ENCODE results near the gene ABR.
"Not testable (repeated sequence)": the region's sequence is repeated elsewhere in the genome, so short reads cannot be mapped to it uniquely, and the experiment has no call there.

Gene ABR

DNA sequence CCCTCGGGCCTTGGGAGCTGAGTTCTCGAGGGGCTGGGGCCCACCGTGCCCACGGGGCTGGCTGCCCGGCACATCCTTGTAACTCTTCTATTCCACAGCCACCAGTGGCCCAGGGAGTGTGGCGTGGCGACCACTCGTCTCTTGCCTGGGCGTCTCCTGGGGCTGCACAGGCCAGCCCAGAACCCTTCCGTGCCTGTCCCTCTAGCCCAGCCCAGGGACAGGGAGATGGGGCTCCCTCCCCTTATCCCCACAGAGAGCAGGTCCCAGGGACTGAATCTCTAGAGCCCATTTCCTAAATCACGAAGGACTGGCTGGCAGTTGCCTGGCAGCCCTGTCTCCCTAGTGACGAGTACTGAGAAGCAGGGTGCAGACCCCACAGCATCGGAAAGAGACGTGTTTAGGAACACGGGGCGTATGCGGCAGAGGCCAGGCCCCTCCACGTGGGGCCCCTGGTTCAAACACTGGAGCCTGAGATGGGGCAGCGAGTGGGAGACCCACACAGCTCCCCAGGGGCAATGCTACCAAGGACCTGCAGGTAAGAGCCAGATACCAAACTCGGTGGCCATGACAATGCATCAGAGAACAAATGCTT is 131.8 kb downstream of the ABR start:
- DNase-seq (ENCODE audit: low spot score) = no peak

DNA sequence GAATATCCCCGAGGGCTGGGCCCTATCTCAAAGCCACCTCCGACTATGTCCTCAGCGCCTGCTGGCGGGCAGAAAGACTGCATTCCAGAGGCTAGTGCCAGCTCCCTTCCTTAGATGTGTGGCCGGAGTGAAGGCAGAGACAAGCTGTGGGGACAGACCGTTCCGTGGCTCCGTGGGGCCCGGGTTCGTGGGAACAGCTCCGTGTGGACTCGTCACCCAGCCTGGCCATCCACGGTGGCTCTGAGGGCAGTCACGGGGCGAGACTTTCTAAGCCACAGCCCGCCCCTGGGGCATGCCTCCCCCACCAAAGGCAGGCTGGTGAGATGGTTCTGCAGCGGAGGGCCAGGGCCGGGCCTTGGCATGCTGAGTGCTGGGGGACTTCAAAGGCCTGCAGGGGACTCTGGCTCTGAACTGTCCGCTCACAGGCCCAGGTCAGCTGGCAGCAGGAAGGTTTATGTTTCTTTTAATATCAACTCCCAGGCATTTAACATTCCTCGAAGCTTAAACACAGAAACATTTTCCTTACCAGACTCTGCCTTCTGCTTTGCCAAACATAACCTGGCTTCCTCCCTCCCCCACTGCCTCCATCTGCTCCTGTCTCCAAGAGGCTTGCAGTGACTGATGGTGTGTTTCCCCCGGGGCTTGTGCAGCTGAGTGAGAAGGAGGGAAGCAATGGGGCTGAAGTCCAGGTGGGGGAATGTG is 132.5 kb downstream of the ABR start:
- DNase-seq (ENCODE audit: low spot score) = no peak

DNA sequence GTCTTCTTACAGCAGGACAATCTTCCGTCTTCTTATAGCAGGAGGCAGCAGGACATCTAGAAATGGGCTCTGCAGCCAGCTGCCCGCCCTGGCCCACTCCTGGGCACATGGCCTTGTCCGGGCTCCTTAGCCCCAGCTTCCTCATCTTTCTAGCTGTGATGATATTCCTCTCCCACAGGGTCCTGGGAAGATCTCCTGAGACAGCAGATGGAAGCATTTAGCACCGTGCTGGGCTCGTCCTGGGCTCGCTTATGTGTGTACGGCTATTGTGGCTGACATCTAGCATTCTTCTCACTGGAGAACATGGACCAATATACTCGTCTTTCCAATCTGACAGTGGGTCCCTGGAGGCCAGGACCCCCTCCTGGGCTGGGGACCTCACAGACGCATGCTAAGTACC is 134.3 kb downstream of the ABR start:
- DNase-seq (ENCODE audit: low spot score) = no peak

DNA sequence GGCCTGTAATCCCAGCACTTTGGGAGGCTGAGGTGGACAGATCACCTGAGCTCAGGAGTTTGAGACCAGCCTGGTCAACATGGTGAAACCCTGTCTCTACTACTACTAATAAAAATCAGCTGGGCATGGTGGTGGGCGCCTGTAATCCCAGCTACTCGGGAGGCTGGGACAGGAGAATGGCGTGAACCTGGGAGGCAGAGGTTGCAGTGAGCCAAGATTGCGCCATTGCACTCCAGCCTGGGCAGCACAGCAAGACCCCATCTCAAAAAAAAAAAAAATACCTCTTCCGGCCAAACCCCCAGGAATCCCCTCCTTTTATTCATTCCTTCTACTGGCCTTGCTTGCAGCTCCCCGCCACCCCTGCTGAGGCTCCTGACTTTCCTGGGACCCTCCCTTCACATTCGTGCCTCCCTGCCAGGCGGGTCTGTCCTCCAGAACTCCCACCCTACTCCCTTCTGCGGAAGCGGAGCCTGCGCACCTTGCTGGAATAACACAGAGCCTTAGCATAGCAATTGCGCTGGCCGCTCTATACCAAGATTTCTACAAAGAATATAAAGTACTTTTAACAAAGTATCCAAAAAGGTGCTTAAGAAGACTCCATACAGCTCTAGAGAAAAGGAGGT is 135.3 kb downstream of the ABR start:
- DNase-seq (ENCODE audit: low spot score) = not testable (repeated sequence)

DNA sequence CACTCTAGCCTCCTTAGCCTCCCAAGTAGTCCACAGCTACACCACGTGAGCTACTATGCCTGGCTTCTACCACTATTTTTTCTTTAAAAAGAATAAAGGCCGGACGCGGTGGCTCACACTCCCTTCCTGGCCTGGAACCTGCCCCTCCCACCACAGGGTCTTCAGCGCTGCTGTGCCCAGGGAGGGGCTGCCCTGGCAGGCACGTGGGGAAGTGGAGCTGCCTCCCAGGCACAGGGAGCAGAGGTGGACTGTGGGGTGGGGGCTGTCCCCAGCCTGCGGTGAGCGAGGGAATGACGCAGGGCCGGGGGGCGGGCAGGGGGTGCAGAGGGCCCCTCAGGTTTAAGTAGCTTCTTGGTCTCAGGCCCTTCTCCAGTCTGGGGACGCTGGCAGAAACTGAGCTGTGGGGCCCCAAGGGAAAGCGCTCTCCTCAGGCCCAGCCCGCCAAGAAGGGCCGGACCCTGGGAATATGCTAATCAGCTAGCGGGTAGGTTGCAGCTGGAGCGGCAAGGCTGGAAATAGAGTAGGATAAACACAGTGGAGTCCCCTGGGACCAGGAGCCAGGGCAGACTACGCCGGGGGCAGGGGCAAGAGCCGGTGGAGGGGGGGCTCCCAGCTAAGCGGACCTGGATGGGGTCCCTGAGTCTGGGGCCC is 136.1 kb downstream of the ABR start:
- no peak for DNase-seq (ENCODE audit: low spot score)

DNA sequence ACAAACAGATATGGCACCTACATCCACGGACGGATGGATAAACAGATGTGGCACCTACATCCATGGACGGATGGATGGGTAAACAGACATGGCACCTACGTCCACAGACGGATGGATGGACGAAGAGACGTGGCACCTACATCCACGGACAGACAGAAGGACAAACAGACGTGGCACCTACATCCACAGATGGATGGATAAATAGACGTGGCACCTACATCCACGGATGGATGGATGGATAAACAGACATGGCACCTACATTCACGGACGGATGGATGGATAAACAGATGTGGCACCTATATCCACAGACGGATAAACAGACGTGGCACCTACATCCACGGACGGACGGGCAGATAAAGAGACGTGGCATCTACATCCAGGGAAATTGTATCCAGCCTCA is 137.3 kb downstream of the ABR start:
- DNase-seq (ENCODE audit: low spot score) = no peak

DNA sequence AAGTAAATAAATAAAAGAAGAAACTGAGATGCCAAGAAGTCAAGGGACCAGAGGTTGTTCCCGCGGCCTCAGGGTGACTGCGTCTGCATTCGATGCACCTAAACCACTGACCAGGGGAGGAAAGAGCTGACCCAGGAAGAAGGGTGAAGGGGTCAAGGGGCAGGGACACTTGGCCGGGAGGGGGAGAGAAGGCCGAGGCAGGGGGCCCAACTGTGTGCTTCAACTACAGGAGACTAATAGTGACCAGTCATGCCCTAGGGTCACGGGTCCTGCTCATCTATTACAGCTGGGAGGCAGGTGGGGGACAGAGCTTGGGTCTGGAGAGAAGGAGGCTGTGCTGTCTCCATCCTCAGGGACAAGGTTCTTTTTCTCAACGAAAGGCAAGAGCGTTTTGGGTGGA is 138.0 kb downstream of the ABR start:
- DNase-seq (ENCODE audit: low spot score) = no peak

DNA sequence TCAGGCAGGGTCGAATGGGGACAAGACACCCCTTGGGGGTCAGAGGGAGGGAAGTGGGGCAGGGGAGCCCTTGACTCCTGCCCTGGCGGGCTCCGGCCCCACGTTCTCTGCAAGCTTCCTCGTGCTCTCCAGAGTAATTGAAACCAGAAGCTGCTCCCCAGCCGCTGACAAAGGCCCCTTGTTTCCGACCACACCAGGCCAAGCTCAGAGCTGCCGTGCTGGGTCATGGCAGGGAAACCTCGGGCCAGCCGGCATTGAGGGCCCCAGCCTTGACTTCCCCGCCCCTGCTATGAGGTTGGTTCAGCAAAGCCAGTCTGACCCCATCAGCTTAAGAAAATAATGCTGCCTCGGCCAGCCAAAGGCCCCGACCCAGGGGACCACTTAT is 139.6 kb downstream of the ABR start:
- no peak for DNase-seq (ENCODE audit: low spot score)

DNA sequence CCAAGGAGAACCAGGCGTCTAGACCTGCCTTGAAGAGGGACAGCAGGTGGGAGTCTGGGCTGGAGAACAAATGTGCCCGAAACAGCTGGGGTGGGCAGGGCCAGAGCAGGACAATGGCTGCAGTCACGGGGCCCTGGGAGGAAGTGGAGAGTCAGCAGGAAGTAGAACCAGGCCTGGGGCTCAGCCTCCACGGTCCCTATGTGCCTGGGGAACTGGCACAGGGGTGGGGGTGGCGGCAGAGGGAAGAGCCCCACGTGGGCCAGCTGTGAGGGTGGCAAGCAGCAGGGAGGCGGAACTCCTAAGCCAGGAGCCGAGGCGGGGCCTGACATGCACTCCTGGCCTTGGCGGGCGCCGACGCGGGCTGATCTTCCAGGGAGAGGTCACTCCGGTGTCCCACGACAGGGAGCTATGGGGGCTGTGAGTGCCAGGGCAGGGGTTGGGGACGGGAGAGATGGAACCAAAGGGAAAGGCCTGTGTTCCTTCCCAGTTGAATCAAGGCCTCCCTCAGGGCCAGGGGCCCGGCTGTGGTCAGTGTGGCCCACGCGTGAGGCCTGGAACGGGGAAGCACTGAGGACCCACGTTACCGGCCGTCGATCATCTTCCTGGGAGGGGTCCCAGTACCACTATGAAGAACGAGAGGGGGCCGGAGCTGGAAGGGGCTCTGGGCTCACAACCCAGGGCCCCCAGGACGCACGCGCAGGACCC is 140.1 kb downstream of the ABR start:
- DNase-seq (ENCODE audit: low spot score) = peak; percentile 2

DNA sequence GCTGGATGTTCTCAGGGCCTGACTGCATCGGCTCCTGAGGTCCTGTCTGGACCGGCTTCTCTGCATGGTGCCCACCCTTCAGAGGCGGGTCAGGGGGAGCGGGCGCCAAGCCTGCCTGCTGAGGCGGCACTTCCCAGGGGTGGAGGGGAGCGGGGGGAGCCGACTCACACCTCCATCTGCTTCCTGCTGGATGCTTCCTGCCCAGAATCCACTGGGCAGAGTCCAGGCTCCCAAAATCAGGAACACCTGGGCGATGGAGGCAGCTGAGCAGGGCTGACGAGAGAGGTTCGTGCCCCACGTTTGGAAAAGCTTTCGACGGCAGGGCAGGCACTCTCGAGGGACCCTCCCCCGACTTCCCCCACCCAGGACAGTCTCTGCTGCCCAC is 140.7 kb downstream of the ABR start:
- DNase-seq (ENCODE audit: low spot score) = no peak

DNA sequence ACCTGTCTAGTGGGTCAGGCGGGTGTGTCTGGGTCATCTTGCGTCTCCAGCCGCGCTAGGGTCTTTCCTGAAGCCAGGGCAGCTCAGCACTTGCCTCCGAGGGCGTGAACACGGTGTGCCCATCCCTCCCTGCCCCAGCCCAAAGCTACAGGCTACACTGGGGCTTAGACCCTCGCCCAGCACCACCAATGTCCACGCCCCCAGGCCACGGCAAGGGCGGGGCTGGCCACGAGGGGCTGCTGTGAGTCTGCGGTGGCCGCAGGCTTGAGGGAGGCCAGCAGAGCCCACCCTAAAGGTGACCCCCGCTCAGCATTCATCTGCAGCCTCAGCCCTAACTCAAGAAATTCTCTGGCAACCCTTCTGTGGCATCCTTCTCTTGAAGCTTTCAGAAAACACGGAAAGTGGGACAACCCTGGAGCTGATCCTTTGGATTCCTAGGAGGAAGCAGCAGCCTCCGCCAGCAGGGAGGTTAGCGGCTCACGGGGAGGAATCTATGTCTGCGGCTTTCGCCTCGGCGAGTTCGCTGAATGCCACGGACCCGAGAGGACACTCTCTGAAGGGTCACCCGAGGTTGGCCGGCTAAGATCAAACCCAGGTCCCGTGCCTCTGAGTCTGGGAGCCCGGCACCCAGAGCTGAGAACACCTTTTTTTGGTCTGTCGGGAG is 141.2 kb downstream of the ABR start:
- no peak for DNase-seq (ENCODE audit: low spot score)

DNA sequence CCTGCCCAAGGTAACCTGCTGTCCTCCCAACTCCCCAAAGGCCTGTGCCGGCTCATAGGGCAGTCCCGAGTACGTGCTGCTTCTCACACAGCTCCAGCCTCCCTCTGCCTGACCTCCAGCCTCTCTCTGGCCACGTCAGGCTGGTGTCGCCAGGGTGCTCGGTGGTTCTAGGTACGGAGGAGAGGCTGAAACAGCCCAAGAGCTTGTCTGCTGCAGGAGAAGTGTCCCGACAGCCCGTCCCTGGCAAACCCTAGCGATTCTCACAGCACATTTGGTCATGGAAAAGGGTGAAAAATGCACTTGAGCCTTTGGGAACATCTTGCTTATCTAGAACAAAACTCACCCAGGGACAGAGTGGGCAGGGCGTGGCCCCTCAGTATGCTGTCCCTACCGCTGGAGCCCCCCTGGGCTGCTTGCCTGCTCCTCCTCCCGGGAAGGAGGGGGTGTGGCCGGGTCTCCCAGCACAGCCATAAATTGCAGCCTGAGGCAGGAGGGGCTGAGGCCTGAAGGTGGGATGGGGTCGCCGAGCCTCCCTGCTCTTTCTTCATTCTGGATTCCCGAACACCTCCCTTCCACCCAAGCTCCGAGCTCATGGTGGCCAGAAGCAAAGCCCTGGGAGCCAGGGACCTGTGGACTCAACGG is 142.4 kb downstream of the ABR start:
- no peak for DNase-seq (ENCODE audit: low spot score)

DNA sequence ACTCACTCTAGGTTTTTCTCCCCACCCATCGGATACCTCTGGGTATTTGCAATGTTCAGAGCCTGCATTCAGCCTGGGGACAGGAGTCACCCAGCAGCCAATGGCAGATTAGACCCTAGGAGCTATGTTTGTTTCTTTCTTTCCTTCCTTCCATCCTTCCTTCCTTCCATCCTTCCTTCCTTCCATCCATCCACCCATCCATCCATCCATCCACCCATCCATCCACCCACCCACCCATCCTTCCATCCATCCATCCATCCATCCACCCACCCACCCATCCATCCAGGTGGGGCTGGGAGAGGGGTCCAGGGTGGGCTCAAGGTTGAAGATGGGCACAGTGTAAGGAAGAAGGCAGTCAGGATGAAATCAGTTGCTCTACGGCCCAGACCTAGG is 142.9 kb downstream of the ABR start:
- DNase-seq (ENCODE audit: low spot score) = no peak

DNA sequence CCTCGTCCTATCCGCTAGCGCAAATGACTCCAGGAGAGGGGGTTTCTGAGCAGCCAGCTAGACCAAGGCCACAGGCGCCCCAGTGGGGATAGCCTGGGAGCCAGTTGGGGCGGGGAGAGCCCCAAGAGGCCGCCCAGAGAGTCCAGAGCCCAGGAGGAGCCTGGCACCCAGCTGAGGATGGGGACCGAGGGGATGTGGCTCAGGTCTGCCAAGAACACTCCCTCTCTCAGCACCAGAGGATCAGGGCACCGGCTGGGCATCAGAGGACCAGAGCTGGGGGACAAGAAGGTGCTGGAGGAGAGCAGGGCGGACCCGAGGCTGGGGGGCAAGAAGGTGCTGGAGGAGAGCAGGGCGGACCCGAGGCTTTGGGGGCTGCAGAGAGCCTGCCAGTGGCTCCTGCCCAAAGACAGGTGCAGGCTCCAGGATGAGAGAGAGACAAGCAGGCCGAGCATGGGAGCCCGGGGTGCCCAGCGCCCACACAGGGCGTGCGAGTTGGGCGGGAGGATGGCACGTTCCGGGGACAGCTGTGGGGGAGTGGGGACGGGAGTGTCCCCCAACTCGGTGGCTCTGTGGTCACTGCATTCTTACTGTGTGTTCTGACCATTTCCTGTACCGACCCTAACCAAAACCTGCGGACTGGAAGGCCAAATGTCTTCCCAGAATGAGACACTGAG is 143.5 kb downstream of the ABR start:
- DNase-seq (ENCODE audit: low spot score) = no peak

DNA sequence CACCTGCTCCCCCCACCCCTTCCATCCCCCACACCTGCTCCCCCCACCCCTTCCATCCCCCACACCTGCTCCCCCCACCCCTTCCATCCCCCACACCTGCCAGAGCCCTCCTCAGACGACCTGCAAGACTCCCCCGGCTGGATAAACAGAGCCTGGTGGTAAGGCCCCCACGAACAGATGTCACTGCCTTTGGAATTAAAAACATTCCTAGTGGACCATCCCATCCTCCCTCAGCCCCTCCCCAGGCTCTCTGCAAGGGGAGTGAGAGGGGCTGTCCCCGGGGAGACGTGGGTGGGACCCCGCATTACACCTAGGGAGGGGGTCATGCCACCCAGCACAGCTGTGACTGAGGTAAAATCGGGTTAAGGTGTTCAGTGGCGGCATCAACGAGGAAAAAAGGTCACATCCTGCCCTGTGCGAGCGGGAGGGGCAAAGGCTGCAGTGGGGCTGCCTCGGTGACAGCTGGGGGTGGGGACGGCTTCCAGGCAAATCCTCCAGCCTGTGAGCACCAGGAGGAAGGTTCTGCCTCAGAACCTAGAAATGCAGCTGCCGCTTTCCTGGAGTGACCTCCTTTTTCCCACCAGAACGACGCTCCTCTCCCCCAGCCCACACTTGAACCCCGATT is 144.1 kb downstream of the ABR start:
- no peak for DNase-seq (ENCODE audit: low spot score)

DNA sequence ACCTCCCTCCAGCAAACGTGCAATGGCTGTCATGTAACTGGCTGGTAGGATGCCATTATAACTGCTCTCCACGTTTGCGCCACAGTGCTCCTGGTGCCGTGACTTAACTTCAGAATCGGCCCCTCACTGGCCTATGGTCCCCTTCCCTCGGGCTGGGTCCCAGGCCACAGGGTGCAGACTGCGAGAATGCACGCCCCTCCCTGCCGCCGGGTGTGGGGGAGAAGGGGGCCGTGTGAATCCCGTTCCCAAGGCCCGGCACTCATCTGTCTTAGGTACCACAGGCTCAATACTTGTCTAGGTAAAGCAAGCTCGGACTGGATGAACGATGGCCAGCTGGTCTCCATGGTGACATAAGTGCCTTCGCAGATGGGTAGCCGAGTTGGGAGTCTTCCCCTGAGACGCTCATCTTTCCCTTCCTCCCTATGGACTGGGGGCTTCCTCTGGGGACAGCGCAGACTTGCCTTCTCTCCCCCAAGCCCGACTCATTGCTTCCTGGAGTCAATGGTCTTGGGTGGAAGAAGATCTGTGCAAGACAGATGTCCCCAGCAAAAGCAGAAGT is 145.1 kb downstream of the ABR start:
- no peak for DNase-seq (ENCODE audit: low spot score)

DNA sequence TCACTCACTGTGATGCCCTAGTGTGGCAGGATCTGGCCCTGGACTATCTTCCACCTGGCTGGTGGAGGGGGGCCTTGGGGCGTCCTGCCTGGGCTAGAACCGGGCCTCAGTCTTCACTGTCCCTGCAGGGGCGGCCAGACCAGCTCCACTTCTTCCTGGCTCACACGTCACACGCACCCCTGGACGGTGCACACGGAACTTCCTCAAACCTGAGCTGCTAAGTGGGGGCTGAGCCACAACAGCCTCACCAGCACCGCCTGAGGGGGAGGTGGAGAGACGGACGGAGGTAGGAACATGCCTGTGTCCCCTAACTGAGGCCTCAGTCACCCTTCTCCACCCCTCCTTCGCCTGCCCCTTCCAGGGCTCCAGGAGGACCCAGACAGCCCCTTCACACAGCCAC is 146.3 kb downstream of the ABR start:
- no peak for DNase-seq (ENCODE audit: low spot score)

DNA sequence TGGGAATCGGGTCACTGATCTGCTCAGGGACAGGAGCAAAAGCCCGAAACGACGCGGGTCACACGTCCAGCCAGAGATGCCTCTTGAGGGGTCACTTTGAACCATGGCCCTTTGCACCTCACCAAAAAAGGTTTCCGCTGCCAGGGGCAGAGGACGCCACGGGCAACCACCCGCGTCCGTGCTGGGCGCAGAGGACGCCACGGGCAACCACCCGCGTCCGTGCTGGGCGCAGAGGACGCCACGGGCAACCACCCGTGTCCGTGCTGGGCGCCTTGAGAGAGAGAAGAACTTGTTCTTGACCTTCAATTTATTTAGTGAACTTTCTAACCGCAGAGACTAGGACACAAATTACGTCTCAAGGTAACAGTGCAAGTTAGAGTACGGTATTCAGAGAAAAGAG is 147.4 kb downstream of the ABR start:
- DNase-seq (ENCODE audit: low spot score) = no peak

DNA sequence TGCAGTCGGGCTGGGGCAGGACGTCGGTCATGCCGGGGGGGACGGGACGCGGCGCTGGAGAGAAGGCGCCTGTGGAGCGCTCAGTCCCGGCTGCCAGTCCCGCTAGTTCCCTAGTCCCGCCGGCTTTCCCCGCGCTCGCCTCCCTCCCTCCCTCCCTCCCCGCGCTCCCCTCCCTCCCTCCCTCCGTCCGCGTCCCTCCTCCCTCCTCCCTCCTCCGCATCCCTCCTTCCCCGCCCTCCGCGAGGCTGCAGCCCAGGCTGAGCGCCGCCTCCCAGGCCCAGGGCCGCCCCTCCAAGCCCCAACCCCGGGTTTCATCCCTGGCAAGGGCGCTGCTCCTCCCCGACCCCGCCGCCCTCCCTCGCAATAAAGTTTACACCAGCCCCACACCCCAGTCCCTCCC is 148.1 kb downstream of the ABR start:
- no peak for DNase-seq (ENCODE audit: low spot score)

Measured in CD4-positive, alpha-beta T cell treated with Interleukin-2 at 100 ng/mL for 4 hours (primary cell).